K562 (cell line): ENCODE data around the gene MAN1A1. TPM values are rescaled to one million over a fixed set of nuclear protein-coding genes. Genes with fewer than 3 reads are reported as not detected.

Experiments
- ATF6 ChIP-seq: sonication (generic); formaldehyde crosslinking; IDR thresholded peaks from 2 replicates; pipeline ENCODE4 v1.4.0; 2020; ENCODE audit warnings: mild to moderate bottlenecking, missing genetic modification reagents
- CEBPZ ChIP-seq: fragments of 150-350 bp; IDR thresholded peaks from 2 replicates; pipeline ENCODE4 v1.6.1; 2014; ENCODE audit warnings: low read depth, mild to moderate bottlenecking, low read length, borderline replicate concordance
- CHD1 ChIP-seq: fragments of 200-600 bp; sonication (generic); IDR thresholded peaks from one replicate; pipeline ENCODE4 v1.6.1; 2012; ENCODE audit warnings: mild to moderate bottlenecking, moderate library complexity, low read length, inconsistent platforms
- DNMT1 ChIP-seq: fragments of 450-650 bp; IDR thresholded peaks from 2 replicates; pipeline ENCODE4 v1.6.1; 2016; ENCODE audit warnings: antibody characterized with exemption, mild to moderate bottlenecking
- ESRRA ChIP-seq: fragments of 450-650 bp; IDR thresholded peaks from 2 replicates; pipeline ENCODE4 v1.6.1; 2014; ENCODE audit warnings: low read depth, mild to moderate bottlenecking, moderate library complexity, borderline replicate concordance
- GATAD2A ChIP-seq: fragments of 450-650 bp; IDR thresholded peaks from 2 replicates; pipeline ENCODE4 v1.6.1; 2017
- NEUROD1 ChIP-seq: fragments of 150-350 bp; IDR thresholded peaks from 2 replicates; pipeline ENCODE4 v1.6.1; 2014; ENCODE audit warnings: borderline replicate concordance, low read length, low read depth; ENCODE audit not compliant: partially characterized antibody
- POU5F1 ChIP-seq: fragments of 150-350 bp; IDR thresholded peaks from 2 replicates; pipeline ENCODE4 v1.6.1; 2014; ENCODE audit warnings: borderline replicate concordance, low read length, low read depth, mild to moderate bottlenecking; ENCODE audit not compliant: partially characterized antibody
- RAD21 ChIP-seq, 2 experiments: fragments of 250-450 bp in 1 of 2; fragments of 450-650 bp in 1 of 2; sonication (Bioruptor Pico) in 1 of 2; formaldehyde crosslinking in 1 of 2; IDR thresholded peaks in 1 of 2; conservative IDR thresholded peaks in 1 of 2; 2 replicates each; pipeline versions ENCODE4 v1.4.0 to v1.8.0; 2020 to 2022; ENCODE audit warnings: mild to moderate bottlenecking in 2 of 2, moderate library complexity in 1 of 2
- SMARCB1 ChIP-seq: IDR thresholded peaks from 2 replicates; pipeline ENCODE4 v1.6.1; 2011; ENCODE audit warnings: improper control_type of control experiment, low read depth; ENCODE audit not compliant: insufficient read length
- SP2 ChIP-seq: IDR thresholded peaks from 2 replicates; pipeline ENCODE4 v1.6.1; 2011; ENCODE audit warnings: mild to moderate bottlenecking, low read depth, low read length, moderate library complexity; ENCODE audit not compliant: poor library complexity, severe bottlenecking; ENCODE audit errors: extremely low read depth
- TCF3 ChIP-seq: sonication (generic); formaldehyde crosslinking; IDR thresholded peaks from 2 replicates; pipeline ENCODE4 v1.4.0; 2020; ENCODE audit warnings: mild to moderate bottlenecking, missing genetic modification reagents
- TSHZ1 ChIP-seq: fragments of 250-450 bp; sonication (Bioruptor Pico); IDR thresholded peaks from 2 replicates; pipeline ENCODE4 v1.4.0; 2020; ENCODE audit warnings: mild to moderate bottlenecking, moderate library complexity
- ZNF224 ChIP-seq: sonication (generic); formaldehyde crosslinking; IDR thresholded peaks from 2 replicates; pipeline ENCODE4 v1.8.0; 2022; ENCODE audit warnings: mild to moderate bottlenecking, missing genetic modification reagents
- ZNF23 ChIP-seq: fragments of 250-450 bp; sonication (Bioruptor Pico); IDR thresholded peaks from 2 replicates; pipeline ENCODE4 v1.4.0; 2020; ENCODE audit warnings: mild to moderate bottlenecking
- ZNF3 ChIP-seq: fragments of 250-450 bp; sonication (Bioruptor Pico); IDR thresholded peaks from 2 replicates; pipeline ENCODE4 v1.5.0; 2021; ENCODE audit warnings: mild to moderate bottlenecking, moderate library complexity
- ZNF316 ChIP-seq: fragments of 450-650 bp; IDR thresholded peaks from 2 replicates; pipeline ENCODE4 v1.6.1; 2016
- polyA plus RNA-seq, 8 experiments: library from polyadenylated mRNA; depleted of rRNA in 4 of 8; stranded (reverse) in 5 of 8; unstranded in 3 of 8; fragments of >200 nt; fragmentation: Nextera tagmentation in 2 of 8; fragmentation: Illumina TruSeq in 1 of 8; extraction: Ambion mirVana in 2 of 8; extraction: Trizol in 1 of 8; gene quantifications; 2 replicates each; pipeline versions ENCODE4 v1.2.1 to v1.2.3, GENCODE V29; 2011 to 2014; ENCODE audit warnings: inconsistent platforms in 1 of 8, missing spikeins in 1 of 8
- total RNA-seq, 7 experiments: library from RNA; depleted of rRNA in 6 of 7; stranded (reverse); fragments of >200 nt in 6 of 7; fragmentation: Illumina TruSeq in 2 of 7; extraction: Trizol in 2 of 7; gene quantifications; 2 replicates each; pipeline versions ENCODE4 v1.2.1 to v1.2.3, GENCODE V29; 2011 to 2021; ENCODE audit warnings: low replicate concordance in 1 of 7

The MAN1A1 gene
- total and polyA plus RNA-seq, 9 of the 15 experiments (the other 6 are each of a cell fraction or from before 2014, with no cell fraction given), result 24.5 to 78.4 (median 59.7) TPM

GRCh38 chr6:119349361-119350201 lies at the start of gene MAN1A1 (continued):
- TF ChIP-seq TSHZ1 (CRISPR knock-in tag), result no peak
- peak; percentile 40 to 42 for TF ChIP-seq RAD21 (CRISPR knock-in tag; conservative IDR thresholded peaks at IDR 0.05 in 1 of 2, IDR thresholded peaks at IDR 0.05 in 1 of 2)
- peak; percentile 87 for TF ChIP-seq GATAD2A
- no peak for TF ChIP-seq ZNF23 (CRISPR knock-in tag)
- TF ChIP-seq ZNF224 (CRISPR knock-in tag), result no peak
- TF ChIP-seq SMARCB1, result no peak
- no peak for TF ChIP-seq ESRRA
- TF ChIP-seq POU5F1, result no peak
- 0 out of 2 replicates have a peak, but pooled peaks have one; percentile 2 for TF ChIP-seq ZNF316
- peak; percentile 20; the same call in 1 of the 2 replicates for TF ChIP-seq TCF3 (CRISPR knock-in tag)
- no peak for TF ChIP-seq ATF6 (CRISPR knock-in tag)
- no peak for TF ChIP-seq ZNF3 (CRISPR knock-in tag)
- no peak for TF ChIP-seq DNMT1
- peak; percentile 12 for TF ChIP-seq NEUROD1
- TF ChIP-seq CEBPZ, result no peak
- no peak for TF ChIP-seq CHD1
- TF ChIP-seq SP2, result peak; percentile 64
